Brain microvascular endothelial cell (primary cell): Measurements from ENCODE around the gene PYHIN1.

ENCODE experiments used
- DNase-seq: peaks from one replicate; pipeline ENCODE4 v3.0.0-alpha.2; 2020
- H3K27ac ChIP-seq: fragments of 250-450 bp; sonication (Bioruptor Pico); 2 replicates; pipeline ENCODE4 v1.5.1; 2020; ENCODE audit warnings: mild to moderate bottlenecking, moderate library complexity
- H3K27me3 ChIP-seq: fragments of 250-450 bp; sonication (Bioruptor Pico); replicated peaks from 2 replicates; pipeline ENCODE4 v1.5.1; 2020; ENCODE audit warnings: mild to moderate bottlenecking
- H3K36me3 ChIP-seq: fragments of 250-450 bp; sonication (Bioruptor Pico); replicated peaks from 2 replicates; pipeline ENCODE4 v1.5.1; 2020; ENCODE audit warnings: mild to moderate bottlenecking
- H3K4me3 ChIP-seq: 2 replicates; pipeline ENCODE4 v1.5.1; 2011; ENCODE audit warnings: low read depth, mild to moderate bottlenecking, control low read depth, low read length, moderate library complexity
- CTCF ChIP-seq: IDR thresholded peaks from 2 replicates; pipeline ENCODE4 v1.5.1; 2011; ENCODE audit warnings: low read depth, mild to moderate bottlenecking, moderate library complexity, low read length, control low read depth, inconsistent platforms; ENCODE audit errors: missing control alignments
- in situ Hi-C: cut with HindIII; loops from 2 replicates; pipeline ENCODE4 v1.10.0; 2017; ENCODE audit warnings: low sequenced_read_pairs, low pct_ligation_motif_present

Gene PYHIN1

GRCh38 chr1:158962983-158963382 lies 31.6 kb downstream of the PYHIN1 start:
- no peaks in the 10 kb centered on the region for H3K27me3 ChIP-seq
- in situ Hi-C loops, result no loop called here
- H3K36me3 ChIP-seq, result no peaks in the 10 kb centered on the region
- H3K4me3 ChIP-seq, result no peak overlapping the region
- TF ChIP-seq CTCF, result no peak
- no peak for DNase-seq
- no peak overlapping the region for H3K27ac ChIP-seq

- in situ Hi-C loops, result no loop called here
- DNase-seq, result no peak
- Histone ChIP-seq H3K27me3 (no peaks in the 10 kb centered on the region), H3K36me3 (no peaks in the 10 kb centered on the region), H3K4me3 (no peak overlapping the region), H3K27ac (no peak overlapping the region)
- no peak for TF ChIP-seq CTCF
Observed at GRCh38 chr1:158969166-158969565, 37.8 kb downstream of the PYHIN1 start.

- in situ Hi-C loops, result no loop called here
- Histone ChIP-seq H3K36me3 (no peaks in the 10 kb centered on the region), H3K27ac (no peak overlapping the region), H3K27me3 (no peaks in the 10 kb centered on the region), H3K4me3 (no peak overlapping the region)
- TF ChIP-seq CTCF, result no peak
- no peak for DNase-seq
Observed at GRCh38 chr1:158969855-158970254, 38.5 kb downstream of the PYHIN1 start.

- no peaks in the 10 kb centered on the region for H3K36me3 ChIP-seq
- peak; percentile 3 for TF ChIP-seq CTCF
- no peak overlapping the region for H3K4me3 ChIP-seq
- no peak overlapping the region for H3K27ac ChIP-seq
- in situ Hi-C loops, result no loop called here
- H3K27me3 ChIP-seq, result no peaks in the 10 kb centered on the region
- no peak for DNase-seq
Observed at GRCh38 chr1:158972841-158973240, 41.5 kb downstream of the PYHIN1 start.

- no peak overlapping the region for H3K27ac ChIP-seq
- H3K36me3 ChIP-seq, result no peaks in the 10 kb centered on the region
- H3K27me3 ChIP-seq, result no peaks in the 10 kb centered on the region
- TF ChIP-seq CTCF, result no peak
- no peak for DNase-seq
- no peak overlapping the region for H3K4me3 ChIP-seq
- in situ Hi-C loops, result no loop called here
Observed at GRCh38 chr1:158976219-158976618, 44.9 kb downstream of the PYHIN1 start.

- no peaks in the 10 kb centered on the region for H3K36me3 ChIP-seq
- no peaks in the 10 kb centered on the region for H3K27me3 ChIP-seq
- no peak for TF ChIP-seq CTCF
- no peak overlapping the region for H3K27ac ChIP-seq
- DNase-seq, result no peak
- in situ Hi-C loops, result no loop called here
- H3K4me3 ChIP-seq, result no peak overlapping the region
Observed at GRCh38 chr1:158978730-158979129, 47.4 kb downstream of the PYHIN1 start.
